H1 (cell line): Measurements from ENCODE around the gene FAM114A2. TPM values are rescaled to one million over a fixed set of nuclear protein-coding genes. Genes with fewer than 3 reads are reported as not detected.

Experiments
- CTCF ChIA-PET: fragments of 300-600 bp; sonication (Branson Sonifier 250); formaldehyde crosslinking; loops from one replicate; lab custom pipeline; 2021; ENCODE audit not compliant: partially characterized antibody; lab: Charles Lee
- POLR2A ChIA-PET: fragments of 300-600 bp; sonication (Branson Sonifier 250); formaldehyde crosslinking; loops from one replicate; lab custom pipeline; 2021; ENCODE audit warnings: inconsistent platforms; ENCODE audit not compliant: partially characterized antibody; lab: Charles Lee
- DNase-seq, 2 experiments: peaks; one replicate each; pipeline versions ENCODE4 v3.0.0 to v3.0.0-alpha.2; 2010 to 2022; ENCODE audit warnings: low spot score in 2 of 2, low read depth in 1 of 2, mixed read lengths in 1 of 2
- FAIRE-seq: peaks from 2 replicates; lab custom pipeline; 2011; peaks lifted over from hg19 to GRCh38; lab: Jason Lieb, UNC
- H2AFZ ChIP-seq: 2 replicates; pipeline ENCODE4 v1.8.1; 2012; ENCODE audit warnings: low read length, inconsistent platforms
- H2AK5ac ChIP-seq: 2 replicates; pipeline ENCODE4 v1.6.1; 2013; ENCODE audit warnings: low read depth, low read length
- H2BK120ac ChIP-seq: replicated peaks from 2 replicates; pipeline ENCODE3; 2013; ENCODE audit warnings: low read depth, low read length, inconsistent platforms
- H2BK12ac ChIP-seq: 2 replicates; pipeline ENCODE4 v1.6.1; 2013; ENCODE audit warnings: low read depth, low read length
- H2BK15ac ChIP-seq: 2 replicates; pipeline ENCODE4 v1.6.1; 2013; ENCODE audit warnings: low read length
- H2BK20ac ChIP-seq: 2 replicates; pipeline ENCODE4 v1.6.1; 2013; ENCODE audit warnings: low read length
- H2BK5ac ChIP-seq: 2 replicates; pipeline ENCODE4 v1.6.1; 2013; ENCODE audit warnings: low read depth, low read length
- H3K14ac ChIP-seq: 2 replicates; pipeline ENCODE4 v1.6.1; 2013; ENCODE audit warnings: inconsistent platforms; ENCODE audit not compliant: insufficient read length
- H3K18ac ChIP-seq: 2 replicates; pipeline ENCODE4 v1.6.1; 2013; ENCODE audit warnings: low read length; ENCODE audit errors: extremely low read depth
- H3K23ac ChIP-seq: 2 replicates; pipeline ENCODE4 v1.6.1; 2013; ENCODE audit warnings: inconsistent platforms; ENCODE audit not compliant: insufficient read length
- H3K23me2 ChIP-seq: 2 replicates; pipeline ENCODE4 v1.6.1; 2013; ENCODE audit warnings: low read depth, low read length
- H3K27ac ChIP-seq: 2 replicates; pipeline ENCODE4 v1.6.1; 2011; ENCODE audit warnings: low read depth, low read length, inconsistent platforms
- H3K27me3 ChIP-seq, 4 experiments: replicated peaks in 1 of 4; 1 replicate in 1 of 4; 2 replicates in 3 of 4; pipeline versions ENCODE4 v1.6.1 to v1.8.1; 2011 to 2013; ENCODE audit warnings: low read length in 3 of 4, mild to moderate bottlenecking in 3 of 4, inconsistent platforms in 2 of 4, mixed read lengths in 2 of 4, moderate library complexity in 1 of 4; ENCODE audit not compliant: control insufficient read depth in 3 of 4, insufficient read depth in 3 of 4; ENCODE audit errors: extremely low read depth in 1 of 4
- H3K36me3 ChIP-seq, 4 experiments: 2 replicates each; pipeline versions ENCODE4 v1.6.1 to v1.8.1; 2011 to 2013; ENCODE audit warnings: mild to moderate bottlenecking in 4 of 4, low read length in 3 of 4, moderate library complexity in 2 of 4, control low read depth in 1 of 4, inconsistent platforms in 1 of 4; ENCODE audit not compliant: insufficient read depth in 4 of 4, control insufficient read depth in 2 of 4
- H3K4ac ChIP-seq: replicated peaks from 2 replicates; pipeline ENCODE3; 2013; ENCODE audit warnings: low read length, low read depth, mixed read lengths, inconsistent platforms; ENCODE audit not compliant: insufficient read length
- H3K4me1 ChIP-seq, 4 experiments: replicated peaks in 1 of 4; 1 replicate in 1 of 4; 2 replicates in 3 of 4; pipeline versions ENCODE4 v1.6.1 to v1.8.1; 2011 to 2013; ENCODE audit warnings: low read length in 3 of 4, inconsistent platforms in 2 of 4, mixed read lengths in 1 of 4; ENCODE audit not compliant: insufficient read depth in 4 of 4, control insufficient read depth in 3 of 4
- H3K4me2 ChIP-seq, 2 experiments: 2 replicates each; pipeline versions ENCODE4 v1.6.1 to v1.8.1; 2011 to 2013; ENCODE audit warnings: low read depth in 2 of 2, low read length in 2 of 2, control low read depth in 1 of 2, inconsistent platforms in 1 of 2, mild to moderate bottlenecking in 1 of 2; ENCODE audit not compliant: insufficient read depth in 1 of 2
- H3K4me3 ChIP-seq, 4 experiments: fragments of 200-600, 300-600 bp in 1 of 4; sonication (generic), shearing (Covaris generic), sonication (Bioruptor Twin) in 1 of 4; 2 replicates each; pipeline versions ENCODE4 v1.5.1 to v1.8.1; 2011 to 2016; ENCODE audit warnings: low read length in 4 of 4, low read depth in 3 of 4, control low read depth in 2 of 4, inconsistent platforms in 2 of 4, mild to moderate bottlenecking in 2 of 4, mixed read lengths in 1 of 4, moderate library complexity in 1 of 4; ENCODE audit not compliant: insufficient read depth in 2 of 4; ENCODE audit errors: extremely low read depth in 1 of 4
- H3K56ac ChIP-seq: replicated peaks from 2 replicates; pipeline ENCODE3; 2013; ENCODE audit warnings: low read depth, mild to moderate bottlenecking, mixed read lengths, low read length, inconsistent platforms; ENCODE audit not compliant: insufficient read length
- H3K79me1 ChIP-seq: 2 replicates; pipeline ENCODE4 v1.6.1; 2013; ENCODE audit warnings: low read depth, low read length, control low read depth
- H3K79me2 ChIP-seq, 2 experiments: 2 replicates each; pipeline versions ENCODE4 v1.6.1 to v1.8.1; 2012 to 2013; ENCODE audit warnings: low read length in 2 of 2, mild to moderate bottlenecking in 2 of 2, inconsistent platforms in 1 of 2; ENCODE audit not compliant: insufficient read depth in 2 of 2, control insufficient read depth in 1 of 2
- H3K9ac ChIP-seq, 4 experiments: replicated peaks in 1 of 4; 1 replicate in 1 of 4; 2 replicates in 3 of 4; pipeline versions ENCODE4 v1.6.1 to v1.8.1; 2011 to 2013; ENCODE audit warnings: low read depth in 3 of 4, low read length in 3 of 4, control low read depth in 2 of 4, mild to moderate bottlenecking in 2 of 4, moderate library complexity in 2 of 4, inconsistent platforms in 1 of 4; ENCODE audit errors: extremely low read depth in 1 of 4
- H3K9me3 ChIP-seq, 2 experiments: 2 replicates each; pipeline versions ENCODE4 v1.6.1 to v1.8.1; 2012 to 2013; ENCODE audit warnings: mild to moderate bottlenecking in 2 of 2, moderate library complexity in 2 of 2, control low read depth in 1 of 2, inconsistent platforms in 1 of 2, low read depth in 1 of 2, low read length in 1 of 2, mixed read lengths in 1 of 2; ENCODE audit not compliant: insufficient read depth in 2 of 2
- H4K20me1 ChIP-seq, 2 experiments: replicated peaks in 1 of 2; 2 replicates each; pipeline versions ENCODE3 to v1.8.1; 2011 to 2013; ENCODE audit warnings: inconsistent platforms in 2 of 2, low read length in 2 of 2, mild to moderate bottlenecking in 1 of 2; ENCODE audit not compliant: insufficient read depth in 2 of 2, control insufficient read depth in 1 of 2
- H4K5ac ChIP-seq: 2 replicates; pipeline ENCODE4 v1.6.1; 2013; ENCODE audit warnings: low read length, low read depth, mixed read lengths, inconsistent platforms; ENCODE audit not compliant: insufficient read length
- H4K8ac ChIP-seq: 2 replicates; pipeline ENCODE4 v1.8.0; 2013; ENCODE audit warnings: mild to moderate bottlenecking, moderate library complexity, low read length, inconsistent platforms; ENCODE audit not compliant: insufficient read depth; ENCODE audit errors: extremely low read depth
- H4K91ac ChIP-seq: replicated peaks from 2 replicates; pipeline ENCODE3; 2013; ENCODE audit warnings: low read length, mixed read lengths, inconsistent platforms; ENCODE audit not compliant: insufficient read length
- CBX8 ChIP-seq: fragments of 300-800, 300-1000 bp; sonication (generic); IDR thresholded peaks from 2 replicates; pipeline ENCODE4 v1.7.1; 2016; ENCODE audit warnings: low read depth, low read length, borderline replicate concordance
- EGR1 ChIP-seq: IDR thresholded peaks from 2 replicates; pipeline ENCODE4 v1.6.1; 2011; ENCODE audit warnings: low read depth, low read length, borderline replicate concordance
- RNF2 ChIP-seq: fragments of 200-900, 300-1000 bp; sonication (generic); IDR thresholded peaks from 2 replicates; pipeline ENCODE4 v1.7.1; 2016; ENCODE audit warnings: borderline replicate concordance, low read depth, mild to moderate bottlenecking, antibody characterized with exemption, low read length; ENCODE audit not compliant: poor library complexity, severe bottlenecking; ENCODE audit errors: missing control alignments
- polyA plus RNA-seq, 7 experiments: library from polyadenylated mRNA; depleted of rRNA in 3 of 7; stranded (reverse) in 5 of 7; unstranded in 2 of 7; fragments of >200 nt in 5 of 7; fragments of 200-250 nt in 2 of 7; gene quantifications; 1 replicate in 5 of 7; 2 replicates in 1 of 7; 4 replicates in 1 of 7; pipeline versions ENCODE4 v1.2.1 to v1.2.3, GENCODE V29; 2011 to 2013; ENCODE audit warnings: missing spikeins in 2 of 7, mixed read lengths in 2 of 7
- total RNA-seq: library from RNA; stranded (reverse); fragmentation: NEBNext Ultra II Directional; extraction: Animal tissue kit (Norgen Biotek cat#: 25700); gene quantifications from 2 replicates; pipeline ENCODE4 v1.2.1, GENCODE V29; 2021

The FAM114A2 gene
- total and polyA plus RNA-seq, 2 of the 8 experiments (the other 6 are each of a cell fraction or from before 2014, with no cell fraction given): 3.8 to 9.2 TPM

GRCh38 chr5:154065971-154066370 is 27.3 kb upstream of the FAM114A2 start:
- Histone ChIP-seq H2BK5ac (no peak overlapping the region), H3K14ac (no peak overlapping the region), H3K79me1 (no peaks in the 10 kb centered on the region), H3K27me3 (no peaks in the 10 kb centered on the region; a peak in 1 of 7 replicates), H3K23ac (no peak overlapping the region), H3K36me3 (no peaks in the 10 kb centered on the region), H2AFZ (no peak overlapping the region), H2BK12ac (no peak overlapping the region), H3K9ac (no peak overlapping the region), H2BK15ac (no peak overlapping the region), H4K91ac (no peak overlapping the region), H4K8ac (no peak overlapping the region), H3K9me3 (no peaks in the 10 kb centered on the region), H3K4me1 (no peaks in the 10 kb centered on the region), H3K27ac (no peak overlapping the region), H3K4me2 (no peak overlapping the region), H2BK20ac (no peak overlapping the region), H3K79me2 (no peaks in the 10 kb centered on the region), H4K20me1 (peaks cover 0 to 1% of the 10 kb centered on the region in 2 experiments), H2BK120ac (no peak overlapping the region), H3K18ac (no peak overlapping the region), H3K4ac (no peak overlapping the region), H4K5ac (no peak overlapping the region), H3K23me2 (no peaks in the 10 kb centered on the region), H2AK5ac (no peak overlapping the region), H3K56ac (no peak overlapping the region), H3K4me3 (no peak overlapping the region)
- TF ChIP-seq RNF2 (no peak), EGR1 (no peak), CBX8 (no peak)
- ChIA-PET POLR2A (no interaction called here), CTCF (interaction anchor here (0.8 to 9.6 kb wide), 2 partner anchors 340 to 582 kb away, joined by 3 to 61 read pairs; no protein-coding TSS in a partner anchor)
- no peak for FAIRE-seq
- DNase-seq: no peak
